ENCODE results near the gene UTY. TPM values are rescaled to one million over a fixed set of nuclear protein-coding genes. Genes with fewer than 3 reads are reported as not detected.

The UTY gene
- total and polyA plus RNA-seq, 10 of the 15 experiments (the other 5 are each of a cell fraction or from before 2014, with no cell fraction given), result 0.13 TPM; not detected in 9

GRCh38 chrY:13227354-13227953, 252.4 kb downstream of the UTY start (continued):
- TF ChIP-seq USF2 (IDR thresholded peaks at IDR 0.05; ENCODE audit: borderline replicate concordance, low read depth, low read length) (no peak), NFYA (IDR thresholded peaks at IDR 0.05; ENCODE audit: borderline replicate concordance, low read depth, low read length) (no peak), USF1 (IDR thresholded peaks at IDR 0.05; ENCODE audit: borderline replicate concordance, extremely low read length, insufficient read depth, low read depth, low read length) (no peak), SREBF2 (IDR thresholded peaks at IDR 0.05; ENCODE audit: low read length) (no peak), MXI1 (IDR thresholded peaks at IDR 0.05; ENCODE audit: low read depth, low read length) (no peak), SPI1 (IDR thresholded peaks at IDR 0.05; ENCODE audit: borderline replicate concordance, insufficient read depth, low read depth, low read length) (no peak), RCOR1 (conservative IDR thresholded peaks at IDR 0.05; ENCODE audit: low read depth, low read length) (no peak), ZNF207 (IDR thresholded peaks at IDR 0.05; ENCODE audit: borderline replicate concordance) (no peak)

DNA sequence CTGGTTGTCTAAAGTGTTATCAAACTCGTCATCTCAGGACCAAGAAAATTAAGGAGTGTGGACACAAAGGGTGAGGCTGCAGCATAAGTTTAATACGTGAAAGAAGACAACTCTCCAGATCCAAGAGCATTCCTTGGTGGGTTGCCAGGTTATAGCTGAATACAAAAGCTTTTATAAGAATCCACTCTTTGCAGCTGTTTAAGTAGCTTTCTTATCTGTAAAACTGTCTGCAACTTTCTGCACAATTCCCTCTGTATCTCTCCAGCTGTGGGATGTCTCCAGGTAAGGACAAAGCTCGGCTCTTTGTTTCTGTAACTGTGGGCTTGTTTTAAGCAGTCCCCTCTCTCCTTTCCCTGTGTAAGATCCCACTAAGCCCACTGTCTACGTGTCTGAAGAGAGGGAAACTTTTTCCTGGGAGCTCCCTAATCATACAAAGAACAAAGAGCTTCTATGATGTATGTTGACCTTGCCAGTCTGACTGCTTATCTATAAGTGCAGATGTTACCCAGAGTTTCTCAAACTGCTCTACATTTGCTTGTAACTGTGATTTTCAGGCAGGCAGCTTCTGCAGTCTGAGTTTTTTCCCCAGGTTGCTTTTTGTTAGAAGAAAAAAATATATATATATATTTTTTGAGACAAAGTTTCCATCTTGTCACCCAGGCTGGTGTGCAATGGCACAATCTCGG, 268.7 kb downstream of the UTY start:
- in situ Hi-C loops (cut with MboI), result no loop called here
- TF ChIP-seq, protein P1, sequence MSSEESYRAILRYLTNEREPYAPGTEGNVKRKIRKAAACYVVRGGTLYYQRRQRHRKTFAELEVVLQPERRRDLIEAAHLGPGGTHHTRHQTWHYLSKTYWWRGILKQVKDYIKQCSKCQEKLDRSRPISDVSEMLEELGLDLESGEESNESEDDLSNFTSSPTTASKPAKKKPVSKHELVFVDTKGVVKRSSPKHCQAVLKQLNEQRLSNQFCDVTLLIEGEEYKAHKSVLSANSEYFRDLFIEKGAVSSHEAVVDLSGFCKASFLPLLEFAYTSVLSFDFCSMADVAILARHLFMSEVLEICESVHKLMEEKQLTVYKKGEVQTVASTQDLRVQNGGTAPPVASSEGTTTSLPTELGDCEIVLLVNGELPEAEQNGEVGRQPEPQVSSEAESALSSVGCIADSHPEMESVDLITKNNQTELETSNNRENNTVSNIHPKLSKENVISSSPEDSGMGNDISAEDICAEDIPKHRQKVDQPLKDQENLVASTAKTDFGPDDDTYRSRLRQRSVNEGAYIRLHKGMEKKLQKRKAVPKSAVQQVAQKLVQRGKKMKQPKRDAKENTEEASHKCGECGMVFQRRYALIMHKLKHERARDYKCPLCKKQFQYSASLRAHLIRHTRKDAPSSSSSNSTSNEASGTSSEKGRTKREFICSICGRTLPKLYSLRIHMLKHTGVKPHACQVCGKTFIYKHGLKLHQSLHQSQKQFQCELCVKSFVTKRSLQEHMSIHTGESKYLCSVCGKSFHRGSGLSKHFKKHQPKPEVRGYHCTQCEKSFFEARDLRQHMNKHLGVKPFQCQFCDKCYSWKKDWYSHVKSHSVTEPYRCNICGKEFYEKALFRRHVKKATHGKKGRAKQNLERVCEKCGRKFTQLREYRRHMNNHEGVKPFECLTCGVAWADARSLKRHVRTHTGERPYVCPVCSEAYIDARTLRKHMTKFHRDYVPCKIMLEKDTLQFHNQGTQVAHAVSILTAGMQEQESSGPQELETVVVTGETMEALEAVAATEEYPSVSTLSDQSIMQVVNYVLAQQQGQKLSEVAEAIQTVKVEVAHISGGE (CRISPR knock-in tag; IDR thresholded peaks at IDR 0.05), result no peak
- TF ChIP-seq RUNX3 (IDR thresholded peaks at IDR 0.05; ENCODE audit: low read length) (no peak), NFYA (IDR thresholded peaks at IDR 0.05; ENCODE audit: borderline replicate concordance, low read depth, low read length) (no peak), NFYB (IDR thresholded peaks at IDR 0.05; ENCODE audit: insufficient read depth, low read depth, low read length) (no peak)
- TF ChIP-seq, protein P2, sequence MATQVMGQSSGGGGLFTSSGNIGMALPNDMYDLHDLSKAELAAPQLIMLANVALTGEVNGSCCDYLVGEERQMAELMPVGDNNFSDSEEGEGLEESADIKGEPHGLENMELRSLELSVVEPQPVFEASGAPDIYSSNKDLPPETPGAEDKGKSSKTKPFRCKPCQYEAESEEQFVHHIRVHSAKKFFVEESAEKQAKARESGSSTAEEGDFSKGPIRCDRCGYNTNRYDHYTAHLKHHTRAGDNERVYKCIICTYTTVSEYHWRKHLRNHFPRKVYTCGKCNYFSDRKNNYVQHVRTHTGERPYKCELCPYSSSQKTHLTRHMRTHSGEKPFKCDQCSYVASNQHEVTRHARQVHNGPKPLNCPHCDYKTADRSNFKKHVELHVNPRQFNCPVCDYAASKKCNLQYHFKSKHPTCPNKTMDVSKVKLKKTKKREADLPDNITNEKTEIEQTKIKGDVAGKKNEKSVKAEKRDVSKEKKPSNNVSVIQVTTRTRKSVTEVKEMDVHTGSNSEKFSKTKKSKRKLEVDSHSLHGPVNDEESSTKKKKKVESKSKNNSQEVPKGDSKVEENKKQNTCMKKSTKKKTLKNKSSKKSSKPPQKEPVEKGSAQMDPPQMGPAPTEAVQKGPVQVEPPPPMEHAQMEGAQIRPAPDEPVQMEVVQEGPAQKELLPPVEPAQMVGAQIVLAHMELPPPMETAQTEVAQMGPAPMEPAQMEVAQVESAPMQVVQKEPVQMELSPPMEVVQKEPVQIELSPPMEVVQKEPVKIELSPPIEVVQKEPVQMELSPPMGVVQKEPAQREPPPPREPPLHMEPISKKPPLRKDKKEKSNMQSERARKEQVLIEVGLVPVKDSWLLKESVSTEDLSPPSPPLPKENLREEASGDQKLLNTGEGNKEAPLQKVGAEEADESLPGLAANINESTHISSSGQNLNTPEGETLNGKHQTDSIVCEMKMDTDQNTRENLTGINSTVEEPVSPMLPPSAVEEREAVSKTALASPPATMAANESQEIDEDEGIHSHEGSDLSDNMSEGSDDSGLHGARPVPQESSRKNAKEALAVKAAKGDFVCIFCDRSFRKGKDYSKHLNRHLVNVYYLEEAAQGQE (IDR thresholded peaks at IDR 0.05; ENCODE audit: low read depth, low read length), result no peak

More for the DNA sequence above, 268.7 kb downstream of the UTY start:
- DNase-seq (ENCODE audit: low read depth, low spot score) (no peak), FAIRE-seq (no peak), ATAC-seq (no peak)
- H3K79me2 ChIP-seq (ENCODE audit: control insufficient read depth, insufficient read depth, low read length), result no peaks in the 10 kb centered on the region
- no peaks in the 10 kb centered on the region for H3K27me3 ChIP-seq (replicated peaks in 1 of 2; ENCODE audit: control insufficient read depth in 2 of 2, insufficient read depth in 2 of 2, low read length in 1 of 2)
- no TSS peak for BruUV-seq (replicated peaks)
- no peaks in the 10 kb centered on the region for H4K20me1 ChIP-seq (ENCODE audit: control insufficient read depth, insufficient read depth)
- POLR2A ChIA-PET, result no interaction called here
- H3K27ac ChIP-seq (ENCODE audit: control insufficient read depth, insufficient read depth), result no peak overlapping the region
- no CpG with 5 or more reads among the region's 5 CpGs for WGBS (ENCODE audit: insufficient coverage, insufficient replicate concordance, low lambda C conversion rate, missing lambda C conversion rate)
- intact Hi-C loops (cut with micrococcal nuclease; ENCODE audit: unreplicated experiment), result no loop called here
- no peaks in the 10 kb centered on the region for H3K9me3 ChIP-seq (replicated peaks; ENCODE audit: control insufficient read depth, insufficient read depth, low read length)
- H3K9ac ChIP-seq (ENCODE audit: control insufficient read depth, insufficient read depth, low read length), result no peak overlapping the region
- no peaks in the 10 kb centered on the region for H3K4me1 ChIP-seq (ENCODE audit: control insufficient read depth, insufficient read depth, low read length)
- H3K36me3 ChIP-seq (ENCODE audit: control insufficient read depth in 2 of 2, insufficient read depth in 2 of 2, low read length in 1 of 2), result no peaks in the 10 kb centered on the region
- H2AFZ ChIP-seq (ENCODE audit: control insufficient read depth, low read depth, low read length), result no peak overlapping the region
- H3K4me2 ChIP-seq (ENCODE audit: control insufficient read depth, insufficient read depth), result no peak overlapping the region
- H3K4me3 ChIP-seq, result no peak overlapping the region
- SMC1A ChIA-PET (ENCODE audit: uncharacterized antibody, unreplicated experiment), result no interaction called here
- RAD21 ChIA-PET (ENCODE audit: unreplicated experiment), result no interaction called here
- CTCF ChIA-PET, result no interaction called here
